ENCODE measurements around the gene ABHD8. TPM values are rescaled to one million over a fixed set of nuclear protein-coding genes. Genes with fewer than 3 reads are reported as not detected.
A peak's percentile ranks its signal among the peaks of the same experiment; 100 is the strongest.

ABHD8 gene
- total and polyA plus RNA-seq, 2 of the 13 experiments (the other 11 are each of a cell fraction or from before 2014, with no cell fraction given), result 6.3 to 7.2 TPM

GRCh38 chr19:17266975-17267788 lies 36.0 kb downstream of the ABHD8 start, which contains the start of gene BABAM1 (continued):
- no peak for TF ChIP-seq HIVEP1 (CRISPR knock-in tag; IDR thresholded peaks at IDR 0.05)
- peak; percentile 69 for TF ChIP-seq PHF8 (CRISPR knock-in tag; IDR thresholded peaks at IDR 0.05)
- TF ChIP-seq NCOA1 (CRISPR knock-in tag; IDR thresholded peaks at IDR 0.05), result no peak
- peak; percentile 83 for TF ChIP-seq NR2C2 (CRISPR knock-in tag; IDR thresholded peaks at IDR 0.05; ENCODE audit: borderline replicate concordance)
- peak; percentile 73 for TF ChIP-seq TEAD3 (CRISPR knock-in tag; optimal IDR thresholded peaks at IDR 0.05; ENCODE audit: borderline replicate concordance)
- no peak for TF ChIP-seq ZFP82 (CRISPR knock-in tag; IDR thresholded peaks at IDR 0.05; ENCODE audit: borderline replicate concordance)
- TF ChIP-seq ZNF547 (CRISPR knock-in tag; IDR thresholded peaks at IDR 0.05), result no peak
- peak; percentile 68 for TF ChIP-seq HBP1 (CRISPR knock-in tag; IDR thresholded peaks at IDR 0.05; ENCODE audit: low read depth)
- peak; percentile 65; the same call in 1 of the 2 replicates for TF ChIP-seq PRDM10 (CRISPR knock-in tag; IDR thresholded peaks at IDR 0.05; ENCODE audit: low read depth)
- TF ChIP-seq ZNF264 (CRISPR knock-in tag; IDR thresholded peaks at IDR 0.05), result no peak
- no peak for TF ChIP-seq ATF7-NPFF (CRISPR knock-in tag; IDR thresholded peaks at IDR 0.05; ENCODE audit: low read depth)
- TF ChIP-seq CC2D1A (CRISPR knock-in tag; IDR thresholded peaks at IDR 0.05), result 0 out of 2 replicates have a peak, but pooled peaks have one; percentile 21
- TF ChIP-seq TBP (CRISPR knock-in tag; IDR thresholded peaks at IDR 0.05), result no peak
- TF ChIP-seq PRDM15 (CRISPR knock-in tag; IDR thresholded peaks at IDR 0.05), result no peak
- TF ChIP-seq SP1 (IDR thresholded peaks at IDR 0.05), result no peak
- TF ChIP-seq SP1 (CRISPR knock-in tag; IDR thresholded peaks at IDR 0.05), result peak; percentile 49
- 0 out of 2 replicates have a peak, but pooled peaks have one; percentile 45 for TF ChIP-seq ZNF280B (CRISPR knock-in tag; IDR thresholded peaks at IDR 0.05; ENCODE audit: borderline replicate concordance)
- TF ChIP-seq SMARCC2 (IDR thresholded peaks at IDR 0.05), result no peak
